Nephron (organoid): ENCODE measurements around the gene HTT.
"Not testable (repeated sequence)": the region's sequence is repeated elsewhere in the genome, so short reads cannot be mapped to it uniquely, and the experiment has no call there.

ENCODE experiments used
- H3K27ac Mint-ChIP-seq, 3 experiments: 2 replicates each; pipeline ENCODE4 v1.8.0; 2020; ENCODE audit warnings: mixed read lengths in 3 of 3, mild to moderate bottlenecking in 2 of 3, moderate library complexity in 1 of 3
- H3K27me3 Mint-ChIP-seq: 2 replicates; pipeline ENCODE4 v1.8.0; 2021; ENCODE audit warnings: low read depth, mild to moderate bottlenecking, moderate library complexity, mixed read lengths
- H3K36me3 Mint-ChIP-seq: 2 replicates; pipeline ENCODE4 v1.8.0; 2020; ENCODE audit warnings: low read depth, mixed read lengths
- H3K4me1 Mint-ChIP-seq: 2 replicates; pipeline ENCODE4 v1.8.0; 2020; ENCODE audit warnings: mixed read lengths
- H3K4me3 Mint-ChIP-seq, 3 experiments: 2 replicates each; pipeline ENCODE4 v1.8.0; 2020; ENCODE audit warnings: mild to moderate bottlenecking in 3 of 3, mixed read lengths in 3 of 3, moderate library complexity in 2 of 3
- H3K9me3 Mint-ChIP-seq: 2 replicates; pipeline ENCODE4 v1.8.0; 2020; ENCODE audit warnings: mixed read lengths
- CTCF ChIP-seq, 3 experiments: fragments of 200-600 bp; sonication (generic); IDR thresholded peaks; one replicate each; pipeline ENCODE4 v1.5.0; 2021; ENCODE audit warnings: antibody characterized with exemption in 3 of 3; ENCODE audit not compliant: unreplicated experiment in 3 of 3

Gene HTT

GRCh38 chr4:3148926-3149325 is 74.4 kb downstream of the HTT start:
- H3K27ac Mint-ChIP-seq = no peak overlapping the region
- no peak for TF ChIP-seq CTCF (IDR thresholded peaks at IDR 0.05; ENCODE audit: unreplicated experiment in 3 of 3)
- H3K9me3 Mint-ChIP-seq = no peaks in the 10 kb centered on the region
- H3K36me3 Mint-ChIP-seq = peaks cover 78% of the 10 kb centered on the region
- no peaks in the 10 kb centered on the region for H3K4me1 Mint-ChIP-seq
- no peak overlapping the region for H3K4me3 Mint-ChIP-seq
- no peaks in the 10 kb centered on the region for H3K27me3 Mint-ChIP-seq

- not testable (repeated sequence) for H3K9me3 Mint-ChIP-seq, H3K4me3 Mint-ChIP-seq, H3K27ac Mint-ChIP-seq, H3K27me3 Mint-ChIP-seq, H3K4me1 Mint-ChIP-seq
- H3K36me3 Mint-ChIP-seq = peaks cover 75% of the 10 kb centered on the region
Measured at GRCh38 chr4:3151238-3151637, 76.8 kb downstream of the HTT start.

DNA sequence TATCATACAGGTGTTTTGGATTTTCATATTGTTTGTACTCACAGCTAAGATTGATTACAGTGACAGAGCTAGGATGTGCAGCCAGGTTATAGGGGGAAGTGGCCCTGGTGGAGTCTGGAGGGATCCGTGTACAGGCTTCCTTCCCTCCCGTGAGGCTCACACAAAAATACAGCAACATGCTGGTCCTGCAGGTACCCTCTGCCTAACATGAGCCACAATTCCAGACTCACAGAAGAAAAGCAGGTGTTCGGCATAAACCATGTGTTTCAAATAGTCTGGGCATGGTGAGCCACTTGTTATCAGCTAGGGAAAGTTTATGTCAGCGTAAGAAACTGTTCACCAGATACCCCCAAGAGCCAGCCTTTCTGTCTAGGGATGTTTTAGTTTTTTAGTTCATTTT is 82.9 kb downstream of the HTT start:
- H3K27ac Mint-ChIP-seq = no peak overlapping the region
- no peak overlapping the region for H3K4me3 Mint-ChIP-seq
- H3K9me3 Mint-ChIP-seq = peaks cover 19% of the 10 kb centered on the region
- H3K4me1 Mint-ChIP-seq = no peaks in the 10 kb centered on the region
- peaks cover 76% of the 10 kb centered on the region for H3K36me3 Mint-ChIP-seq
- no peaks in the 10 kb centered on the region for H3K27me3 Mint-ChIP-seq
- no peak for TF ChIP-seq CTCF (IDR thresholded peaks at IDR 0.05; ENCODE audit: unreplicated experiment in 3 of 3)

- Mint-ChIP-seq H3K4me3 (no peak overlapping the region), H3K27me3 (no peaks in the 10 kb centered on the region), H3K4me1 (no peaks in the 10 kb centered on the region), H3K9me3 (peaks cover 32% of the 10 kb centered on the region), H3K36me3 (peaks cover 79% of the 10 kb centered on the region), H3K27ac (no peak overlapping the region)
- no peak for TF ChIP-seq CTCF (IDR thresholded peaks at IDR 0.05; ENCODE audit: unreplicated experiment in 3 of 3)
Measured at GRCh38 chr4:3158841-3159240, 84.4 kb downstream of the HTT start.

DNA sequence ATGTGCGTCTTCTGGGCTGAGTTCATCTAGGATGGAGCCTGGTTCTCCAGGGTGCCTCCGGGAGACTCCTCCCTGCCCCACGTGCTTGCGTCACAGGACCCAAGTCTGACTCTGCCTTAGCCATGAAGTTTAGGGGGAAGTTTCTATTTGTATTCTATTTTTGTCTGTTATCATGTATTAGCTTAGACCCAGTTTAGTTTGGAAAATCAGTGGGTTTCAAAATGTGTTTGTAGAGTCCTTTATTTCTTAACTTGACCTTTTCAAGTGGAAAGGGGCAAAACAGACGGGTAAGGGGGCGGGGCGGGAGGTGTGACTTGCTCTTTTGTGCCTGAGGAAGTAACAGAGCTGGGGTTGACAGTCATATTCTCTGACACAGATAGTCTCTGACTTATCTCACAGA is 86.0 kb downstream of the HTT start:
- TF ChIP-seq CTCF (IDR thresholded peaks at IDR 0.05; ENCODE audit: unreplicated experiment in 3 of 3) = no peak
- peaks cover 47% of the 10 kb centered on the region for H3K9me3 Mint-ChIP-seq
- peaks cover 85% of the 10 kb centered on the region for H3K36me3 Mint-ChIP-seq
- H3K4me1 Mint-ChIP-seq = no peaks in the 10 kb centered on the region
- no peak overlapping the region for H3K27ac Mint-ChIP-seq
- H3K27me3 Mint-ChIP-seq = no peaks in the 10 kb centered on the region
- H3K4me3 Mint-ChIP-seq = no peak overlapping the region

DNA sequence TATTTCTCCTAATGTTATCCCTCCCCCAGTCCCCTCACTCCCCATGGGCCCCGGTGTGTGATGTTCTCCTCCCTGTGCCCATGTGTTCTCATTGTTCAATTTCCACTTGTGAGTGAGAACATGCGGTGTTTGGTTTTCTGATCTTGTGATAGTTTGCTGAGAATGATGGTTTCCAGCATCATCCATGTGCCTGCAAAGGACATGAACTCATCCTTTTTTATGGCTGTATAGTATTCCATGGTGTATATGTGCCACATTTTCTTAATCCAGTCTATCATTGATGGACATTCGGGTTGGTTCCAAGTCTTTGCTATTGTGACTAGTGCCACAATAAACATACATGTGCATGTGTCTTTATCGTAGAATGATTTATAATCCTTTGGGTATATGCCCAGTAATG is 86.6 kb downstream of the HTT start:
- Mint-ChIP-seq H3K9me3 (peaks cover 52% of the 10 kb centered on the region), H3K36me3 (peaks cover 88% of the 10 kb centered on the region)
- H3K4me3 Mint-ChIP-seq, H3K27ac Mint-ChIP-seq, H3K4me1 Mint-ChIP-seq, H3K27me3 Mint-ChIP-seq: not testable (repeated sequence)

- Mint-ChIP-seq H3K36me3 (peaks cover 99% of the 10 kb centered on the region), H3K9me3 (peaks cover 59% of the 10 kb centered on the region)
- not testable (repeated sequence) for H3K27me3 Mint-ChIP-seq, H3K4me1 Mint-ChIP-seq, H3K4me3 Mint-ChIP-seq, H3K27ac Mint-ChIP-seq
Measured at GRCh38 chr4:3166434-3166833, 92.0 kb downstream of the HTT start.

- H3K27me3 Mint-ChIP-seq = no peaks in the 10 kb centered on the region
- no peak overlapping the region for H3K27ac Mint-ChIP-seq
- H3K9me3 Mint-ChIP-seq = peaks cover 43% of the 10 kb centered on the region
- H3K4me3 Mint-ChIP-seq = no peak overlapping the region
- no peak for TF ChIP-seq CTCF (IDR thresholded peaks at IDR 0.05; ENCODE audit: unreplicated experiment in 3 of 3)
- H3K4me1 Mint-ChIP-seq = no peaks in the 10 kb centered on the region
- H3K36me3 Mint-ChIP-seq = peaks cover 96% of the 10 kb centered on the region
Measured at GRCh38 chr4:3168029-3168428, 93.5 kb downstream of the HTT start.
